Adipose tissue (tissue), 3 donors: Measurements from ENCODE around the gene WHRN. TPM values are rescaled to one million over a fixed set of nuclear protein-coding genes. Genes with fewer than 3 reads are reported as not detected.

Experiments
- H3K27ac ChIP-seq: one replicate; pipeline ENCODE4 v1.5.1; 2013; ENCODE audit warnings: low read depth, low read length
- WGBS, 3 donors: extraction: QIAGEN DNeasy Blood & Tissue Kit; methylation state at CpG; one replicate each; pipeline ENCODE4 v1.1.7; 2013; 5-methylcytosine and 5-hydroxymethylcytosine counted together
- polyA plus RNA-seq, 3 donors: library from polyadenylated mRNA; stranded (reverse); fragments of 200-250 nt; gene quantifications; one replicate each; pipeline ENCODE4 v1.2.3, GENCODE V29; 2013
- donor health status: healthy with polysubstance abuse.
- donor health status: Bipolar disorder and iron deficiency.
- donor health status: healthy.

Gene WHRN
- polyA plus RNA-seq, 3 donors, result 2.6 to 8.5 (median 7.0) TPM

- H3K27ac ChIP-seq, result no peak overlapping the region
- WGBS, 3 donors, result 97 to 100% (median 100%) methylated on average over 1 of the region's 1 CpG
Measured at GRCh38 chr9:114518120-114518519, 12.8 kb upstream of the WHRN start.

- 56 to 61% (median 59%) methylated on average over 7 of the region's 7 CpGs for WGBS, 3 donors
- no peak overlapping the region for H3K27ac ChIP-seq
Measured at GRCh38 chr9:114516913-114517312, 11.6 kb upstream of the WHRN start.

GRCh38 chr9:114515528-114515927, 10.3 kb upstream of the WHRN start:
- WGBS, 3 donors, result 66 to 78% (median 72%) methylated on average over 3 of the region's 3 CpGs
- H3K27ac ChIP-seq, result no peak overlapping the region

- WGBS, 3 donors, result 87 to 95% (median 92%) methylated on average over 1 of the region's 1 CpG
- no peak overlapping the region for H3K27ac ChIP-seq
Measured at GRCh38 chr9:114513959-114514267, 8.6 kb upstream of the WHRN start.

- H3K27ac ChIP-seq, result no peak overlapping the region
- 50 to 68% (median 52%) methylated on average over 10 of the region's 10 CpGs for WGBS, 3 donors
Measured at GRCh38 chr9:114513055-114513958, 8.0 kb upstream of the WHRN start.

GRCh38 chr9:114511978-114512874, 7.0 kb upstream of the WHRN start:
- 63 to 65% (median 63%) methylated on average over 12 of the region's 12 CpGs for WGBS, 3 donors
- no peak overlapping the region for H3K27ac ChIP-seq

- no peak overlapping the region for H3K27ac ChIP-seq
- 5 to 23% (median 10%) methylated on average over 3 of the region's 3 CpGs for WGBS, 3 donors
Measured at GRCh38 chr9:114507726-114508125, 2.5 kb upstream of the WHRN start.

GRCh38 chr9:114506082-114506390, 763 bp upstream of the WHRN start:
- WGBS, 3 donors, result 37 to 61% (median 41%) methylated on average over 7 of the region's 7 CpGs

GRCh38 chr9:114504341-114505186, 709 bp downstream of the WHRN start:
- WGBS, 3 donors, result 8 to 11% (median 8%) methylated on average over 69 to 101 of the region's 101 CpGs
- no peak overlapping the region for H3K27ac ChIP-seq

More at GRCh38 chr9:114506082-114506390, 763 bp upstream of the WHRN start:
- no peak overlapping the region for H3K27ac ChIP-seq

GRCh38 chr9:114503522-114504340, 1.5 kb downstream of the WHRN start:
- WGBS, 3 donors, result 73 to 78% (median 77%) methylated on average over 18 of the region's 18 CpGs
- no peak overlapping the region for H3K27ac ChIP-seq

- H3K27ac ChIP-seq, result no peak overlapping the region
- 48 to 68% (median 66%) methylated on average over 7 of the region's 7 CpGs for WGBS, 3 donors
Measured at GRCh38 chr9:114503009-114503408, 2.3 kb downstream of the WHRN start.

- 61 to 74% (median 68%) methylated on average over 12 of the region's 12 CpGs for WGBS, 3 donors
- no peak overlapping the region for H3K27ac ChIP-seq
Measured at GRCh38 chr9:114501796-114502682, 3.2 kb downstream of the WHRN start.

- 84 to 88% (median 85%) methylated on average over 3 of the region's 3 CpGs for WGBS, 3 donors
- H3K27ac ChIP-seq, result no peak overlapping the region
Measured at GRCh38 chr9:114500697-114501292, 4.5 kb downstream of the WHRN start.

GRCh38 chr9:114499941-114500696, 5.2 kb downstream of the WHRN start:
- 79 to 88% (median 80%) methylated on average over 9 of the region's 9 CpGs for whole genome bisulfite sequencing, 3 donors
- H3K27ac ChIP-seq, result no peak overlapping the region

- 69 to 91% (median 82%) methylated on average over 9 of the region's 9 CpGs for WGBS, 3 donors
- no peak overlapping the region for H3K27ac ChIP-seq
Measured at GRCh38 chr9:114499528-114499927, 5.7 kb downstream of the WHRN start.
